GM18519 (cell line): ENCODE data around the gene FRMD1.

Experiments used
- ATAC-seq: cut with Tn5 transposase; IDR thresholded peaks from one replicate; pipeline ENCODE4 v1.9.1; 2021; ENCODE audit warnings: mild to moderate bottlenecking, moderate library complexity; ENCODE audit not compliant: unreplicated experiment, low FRiP score

The FRMD1 gene

DNA sequence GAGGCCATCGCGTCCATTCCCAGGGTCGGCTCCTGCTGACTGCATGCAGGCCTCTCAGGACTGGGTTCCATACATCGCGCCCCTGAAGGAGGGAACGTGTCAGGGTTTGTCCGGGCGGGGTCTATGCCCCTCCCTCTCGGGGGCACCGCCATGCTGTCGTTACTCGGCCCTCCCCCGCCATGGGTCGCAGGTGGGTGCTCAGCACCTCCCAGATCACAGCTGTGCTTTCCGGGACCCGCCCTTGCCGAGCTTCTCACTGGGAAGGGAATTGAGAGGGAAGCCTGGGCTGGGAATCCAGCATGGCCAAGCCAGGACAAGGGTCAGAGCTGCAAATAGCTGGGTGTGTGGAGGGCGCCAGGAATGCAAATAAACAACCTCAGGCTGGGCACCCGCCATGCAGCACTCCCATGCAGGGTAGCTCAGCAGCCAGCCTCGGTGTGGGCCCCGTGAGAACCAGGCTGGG lies at the start of gene FRMD1:
Gene FRMD1, minus strand, starts transcription at position 270 of the 463 bp plus-strand sequence. Its CDS starts 118 bp downstream, at position 152.
- no peak for ATAC-seq

DNA sequence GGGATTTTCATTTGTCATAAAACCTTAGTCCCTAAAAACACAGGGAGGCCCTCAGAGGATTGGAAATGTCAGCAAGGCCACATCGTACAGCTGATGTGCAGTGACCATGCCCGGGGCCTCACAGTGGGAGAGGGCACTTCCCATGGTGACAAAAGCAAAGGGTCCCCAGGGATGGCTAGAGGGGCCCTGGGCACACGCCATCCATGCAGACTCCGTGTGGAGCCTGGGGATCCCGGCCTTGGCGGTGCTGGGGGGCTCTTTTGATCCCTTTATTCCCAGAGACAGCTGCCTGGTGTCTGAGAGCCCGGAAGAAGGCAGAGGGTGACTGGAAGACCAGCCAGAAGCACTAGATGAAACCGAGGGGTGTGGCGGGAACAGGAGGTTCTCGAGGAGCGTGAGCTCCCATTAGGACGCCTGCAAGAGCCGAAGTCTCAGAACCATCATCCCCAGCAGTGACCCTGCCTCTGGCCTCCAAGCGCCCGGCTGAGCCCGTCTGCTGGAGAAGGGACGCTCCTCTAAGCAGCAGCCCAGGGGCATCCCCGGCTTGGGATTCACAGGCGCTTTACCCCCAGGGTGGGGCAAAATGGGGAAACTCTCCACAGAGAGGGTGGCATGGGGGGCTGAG lies 49.1 kb upstream of the FRMD1 start:
- ATAC-seq: no peak

DNA sequence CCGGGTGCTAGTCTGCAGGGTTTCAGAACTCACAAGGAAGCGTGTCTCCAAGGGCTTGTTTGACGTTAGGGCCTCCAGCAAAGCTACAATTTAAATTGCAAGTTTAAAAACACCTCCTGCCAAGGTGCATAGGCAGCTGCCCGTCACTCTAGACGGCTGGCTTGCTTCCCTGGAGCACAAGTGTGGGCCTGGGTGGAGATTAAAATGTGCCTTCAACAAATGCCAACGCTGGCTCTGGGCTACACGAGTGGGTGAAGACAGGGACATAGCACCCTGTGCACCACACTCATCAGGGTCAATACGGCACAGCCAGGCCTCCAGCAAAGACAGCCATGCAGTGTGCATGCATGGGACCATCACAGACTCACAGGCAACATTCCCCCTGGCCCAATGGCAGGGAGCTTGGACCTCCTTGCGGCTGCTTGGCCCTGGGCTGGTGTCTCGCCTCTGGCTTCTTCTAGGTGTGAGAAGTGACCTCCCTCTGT lies 48.4 kb upstream of the FRMD1 start:
- no peak for ATAC-seq

- no peak for ATAC-seq
These were observed 47.8 kb upstream of the FRMD1 start for GRCh38 chr6:168126566-168127383.

DNA sequence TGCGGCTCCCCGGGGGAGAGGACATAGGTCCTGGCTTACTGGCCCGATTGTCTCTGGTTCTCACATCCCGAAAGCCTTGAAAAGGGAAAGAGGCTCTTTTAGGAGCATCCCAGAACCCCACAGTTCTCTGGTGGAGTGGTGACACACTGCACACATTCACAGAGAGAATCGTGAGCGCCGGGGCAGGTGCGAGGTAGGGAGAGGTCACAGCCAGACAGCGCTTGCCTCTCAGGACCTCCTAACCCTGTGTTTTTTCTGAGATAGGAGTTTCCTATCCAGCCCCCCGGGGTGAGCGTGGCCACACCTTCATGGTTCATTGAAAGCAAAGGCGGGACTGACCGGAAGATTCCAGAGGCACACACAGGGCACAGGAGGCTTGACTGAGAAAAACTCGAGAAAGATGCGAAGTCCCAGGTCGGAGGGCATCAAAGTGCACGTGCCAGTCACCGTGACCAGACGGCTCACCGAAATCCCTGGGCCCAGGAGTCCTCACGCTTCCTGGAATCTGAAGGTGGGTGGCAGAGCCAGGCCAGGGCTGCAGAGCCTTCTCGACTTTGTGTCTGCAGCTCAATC lies 46.5 kb upstream of the FRMD1 start:
- ATAC-seq: no peak

GRCh38 chr6:168124921-168125320 lies 45.9 kb upstream of the FRMD1 start:
- ATAC-seq: no peak

- ATAC-seq: no peak
These were observed 45.1 kb upstream of the FRMD1 start for GRCh38 chr6:168124158-168124557.

DNA sequence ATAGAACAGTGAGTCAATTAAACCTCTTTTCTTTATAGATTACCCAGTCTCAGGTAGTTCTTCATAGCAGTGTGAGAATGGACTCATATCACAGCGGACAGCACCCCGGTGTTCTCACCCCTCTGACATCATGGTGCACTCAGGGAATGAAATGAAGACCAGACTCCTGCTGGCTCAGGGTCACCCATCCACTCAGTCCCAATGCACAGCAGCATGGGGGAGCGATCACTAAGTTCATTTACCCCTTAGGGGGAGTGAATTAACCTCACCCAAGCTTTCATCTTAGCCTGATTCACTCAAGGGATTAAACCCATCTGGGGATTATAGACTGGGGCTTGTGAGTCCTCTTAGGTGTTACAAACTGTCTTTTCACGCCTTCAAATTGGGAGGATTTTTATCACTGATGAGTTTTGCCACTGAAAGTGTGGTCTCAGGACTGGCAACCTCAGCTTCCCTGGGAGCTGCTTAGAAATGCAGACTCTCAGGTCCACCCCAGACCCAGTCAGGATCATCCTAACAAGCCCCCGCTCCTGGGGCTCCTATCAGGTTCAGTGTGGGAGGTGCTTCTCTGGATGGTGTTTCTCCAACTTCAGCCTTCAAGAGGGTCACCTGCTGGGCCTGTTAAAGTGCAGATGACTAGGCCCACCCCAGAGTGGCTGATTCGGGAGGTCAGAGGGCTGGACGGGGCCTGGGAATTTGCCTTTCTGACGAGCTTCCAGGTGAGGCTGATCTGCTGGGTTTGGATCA lies 44.3 kb upstream of the FRMD1 start:
- no peak for ATAC-seq

DNA sequence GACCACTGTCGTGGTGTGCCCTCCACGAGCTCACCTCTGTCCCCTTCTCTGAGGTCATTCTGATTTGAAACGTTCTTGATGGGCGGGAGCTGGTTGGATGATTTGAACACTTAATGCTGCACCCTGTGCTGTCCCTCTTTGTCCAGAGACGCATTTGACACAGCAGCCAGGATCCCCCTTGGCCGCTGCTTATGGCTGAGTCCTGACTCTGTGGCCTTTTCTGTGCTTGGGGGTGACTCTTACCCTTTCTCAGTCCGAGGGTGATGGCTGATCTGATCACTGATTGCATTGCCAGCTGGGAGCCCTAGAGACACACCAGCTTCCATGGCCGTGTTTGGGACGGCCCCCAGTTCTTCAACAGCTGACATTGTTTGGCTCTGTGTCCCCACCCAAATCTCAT lies 43.5 kb upstream of the FRMD1 start:
- ATAC-seq: no peak

- no peak for ATAC-seq
These were observed 43.0 kb upstream of the FRMD1 start for GRCh38 chr6:168122011-168122410.

- no peak for ATAC-seq
These were observed 42.3 kb upstream of the FRMD1 start for GRCh38 chr6:168121303-168121665.

GRCh38 chr6:168120390-168121302 lies 41.6 kb upstream of the FRMD1 start:
- ATAC-seq: no peak

DNA sequence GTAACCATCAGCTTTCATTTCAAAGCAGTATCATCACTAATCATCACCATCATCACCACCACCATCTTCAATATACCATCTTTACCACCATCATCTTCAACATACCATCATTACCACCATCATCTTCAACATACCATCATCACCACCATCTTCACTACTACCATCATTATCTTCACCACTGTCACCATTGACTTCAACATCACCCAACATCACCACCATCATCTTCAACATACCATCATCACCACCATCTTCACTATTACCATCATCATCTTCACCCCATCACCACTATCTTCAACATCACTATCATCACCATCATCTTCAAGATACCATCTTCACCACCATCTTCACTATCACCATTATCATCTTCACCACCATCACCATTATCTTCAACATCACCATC lies 40.5 kb upstream of the FRMD1 start:
- ATAC-seq: no peak

GRCh38 chr6:168118935-168119334 lies 39.9 kb upstream of the FRMD1 start:
- no peak for ATAC-seq

- no peak for ATAC-seq
These were observed 38.9 kb upstream of the FRMD1 start for GRCh38 chr6:168117942-168118341.

- no peak for ATAC-seq
These were observed 38.2 kb upstream of the FRMD1 start for GRCh38 chr6:168116975-168117899.

DNA sequence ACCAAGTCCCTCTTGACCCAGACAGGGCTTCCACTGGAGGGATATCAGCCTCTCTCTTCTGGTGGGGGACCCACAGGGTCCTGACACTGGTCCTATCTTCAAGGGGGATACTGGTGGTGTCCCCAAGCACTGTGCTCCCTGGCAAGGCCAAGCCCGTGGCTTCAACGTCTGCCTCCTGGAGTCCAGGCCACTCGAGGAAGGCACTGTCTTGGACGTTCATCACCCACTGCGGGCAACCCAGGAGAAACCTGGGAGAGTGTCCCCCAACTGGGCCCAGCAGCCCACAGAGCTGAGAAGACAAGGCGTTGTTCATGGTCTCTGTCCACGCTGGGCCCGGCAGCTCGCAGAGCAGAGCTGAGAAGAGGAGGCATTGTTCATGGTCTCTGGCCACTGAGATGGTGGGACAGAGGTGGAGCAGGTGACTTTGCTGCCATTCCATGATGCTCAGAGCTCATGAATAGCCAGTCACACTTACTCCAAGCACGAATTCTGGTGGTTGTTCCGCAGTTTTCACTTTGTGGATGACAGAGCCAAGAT lies 37.5 kb upstream of the FRMD1 start:
- no peak for ATAC-seq

DNA sequence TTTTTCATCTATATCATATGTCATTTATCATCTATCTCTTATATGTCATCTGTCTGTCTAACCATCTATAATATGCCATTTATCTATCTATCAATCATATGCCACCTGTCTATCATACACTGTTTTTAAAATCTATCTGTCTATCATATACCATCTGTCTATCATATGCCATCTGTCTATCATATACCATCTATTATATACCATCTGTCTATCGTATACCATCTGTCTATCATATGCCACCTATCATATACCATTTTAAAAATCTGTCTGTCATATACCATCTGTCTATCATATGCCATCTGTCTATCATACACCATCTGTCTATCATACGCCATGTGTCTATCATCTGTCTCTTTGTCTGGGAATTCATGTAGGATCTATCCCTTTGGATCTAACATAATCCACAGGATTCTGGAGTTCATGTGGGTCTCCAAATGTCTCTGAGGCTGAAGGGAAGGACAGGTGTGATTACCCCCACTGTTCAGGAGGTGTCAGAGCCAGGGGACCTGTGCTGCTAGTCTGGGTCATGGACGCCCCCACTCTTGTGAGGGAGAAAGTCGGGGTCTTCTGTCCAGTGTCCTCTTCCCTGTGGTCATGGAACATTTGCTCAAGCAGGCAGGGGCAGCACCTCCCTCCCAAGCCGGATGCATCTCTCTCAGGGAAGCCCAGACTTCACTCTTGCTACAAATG lies 36.9 kb upstream of the FRMD1 start:
- no peak for ATAC-seq
